CD1c-positive myeloid dendritic cell (primary cell): ENCODE measurements around the gene VTI1A.
"Not testable (repeated sequence)": the region's sequence is repeated elsewhere in the genome, so short reads cannot be mapped to it uniquely, and the experiment has no call there.

Source experiments
- DNase-seq: peaks from one replicate; pipeline ENCODE4 v3.0.0-alpha.2; 2016; ENCODE audit errors: extremely low spot score

The VTI1A gene

DNA sequence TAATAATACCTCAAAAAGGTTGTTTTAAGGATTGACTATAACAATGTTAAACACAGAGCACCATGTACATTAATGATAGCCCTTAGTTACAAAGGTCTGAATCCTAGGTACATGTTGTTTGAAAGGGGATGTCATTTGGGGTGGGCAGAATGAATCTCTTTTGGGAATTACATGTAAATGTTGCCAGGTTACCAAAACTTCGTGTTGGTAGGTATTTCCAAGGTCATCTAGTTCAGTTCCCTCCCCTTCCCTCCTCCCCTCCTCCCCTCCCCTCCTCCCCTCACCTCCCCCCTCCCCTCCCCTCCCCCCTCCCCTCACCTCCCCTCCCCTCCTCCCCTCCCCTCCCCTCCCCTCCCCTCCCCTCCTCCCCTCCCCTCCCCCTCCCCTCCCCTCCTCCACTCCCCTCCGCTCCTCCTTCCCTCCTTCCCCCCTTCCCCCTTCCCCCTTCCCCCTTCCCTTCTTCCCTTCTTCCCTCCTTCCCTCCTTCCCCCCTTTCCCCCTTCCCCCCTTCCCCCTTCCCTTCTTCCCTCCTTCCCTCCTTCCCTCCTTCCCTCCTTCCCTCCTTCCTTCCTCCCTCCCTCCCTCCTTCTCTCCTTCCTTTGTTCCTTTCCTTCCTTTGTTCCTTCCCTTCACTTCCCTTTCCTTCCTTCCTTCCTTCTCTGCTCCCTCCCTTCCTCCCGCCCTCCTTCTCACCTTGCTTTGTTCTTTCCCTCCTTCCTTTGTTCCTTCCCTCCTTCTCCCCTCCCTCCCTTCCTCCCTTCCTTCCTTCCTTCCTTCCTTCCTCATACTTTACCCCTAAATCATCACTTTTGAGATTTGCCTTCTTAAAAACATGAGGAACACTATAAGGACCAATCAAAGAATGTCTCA is 8.1 kb downstream of the VTI1A start:
- no peak for DNase-seq

DNA sequence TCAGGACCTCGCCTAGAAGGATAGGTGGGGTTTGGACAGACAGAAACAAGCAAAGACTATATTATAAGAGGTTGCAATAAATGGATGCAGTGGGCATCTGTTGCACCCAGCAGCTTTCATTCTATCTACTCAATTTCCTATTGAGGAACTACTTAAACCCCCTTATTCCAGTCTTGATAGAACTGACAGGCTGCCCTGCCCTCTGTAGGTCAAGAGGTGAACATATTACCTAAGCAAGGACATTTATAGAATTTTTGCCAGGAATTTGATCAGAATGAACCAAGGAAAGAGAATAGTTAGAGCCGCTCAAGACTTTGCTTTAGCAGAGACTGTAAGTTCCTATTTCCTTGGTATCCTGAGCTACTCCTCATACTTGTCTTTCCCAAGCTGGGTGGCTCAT is 9.5 kb downstream of the VTI1A start:
- DNase-seq: peak; percentile 5

DNA sequence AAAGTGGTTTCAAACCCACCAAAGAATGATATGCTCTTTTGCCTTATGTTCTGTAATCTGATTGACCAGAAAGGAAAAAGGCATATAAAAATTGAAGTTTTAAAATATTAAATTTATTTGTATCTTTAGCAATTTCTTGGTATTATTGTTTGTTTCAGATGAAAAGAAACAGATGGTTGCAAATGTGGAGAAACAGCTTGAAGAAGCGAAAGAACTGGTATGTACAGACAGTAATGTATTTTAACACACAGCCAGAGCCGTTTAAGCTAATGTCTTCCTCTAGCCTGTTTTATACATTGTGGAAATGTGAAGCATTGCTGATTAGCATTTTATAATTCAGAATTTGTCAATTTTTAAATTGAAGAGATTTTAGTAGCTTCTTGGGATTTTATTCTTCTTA is 13.4 kb downstream of the VTI1A start:
- DNase-seq: no peak

DNA sequence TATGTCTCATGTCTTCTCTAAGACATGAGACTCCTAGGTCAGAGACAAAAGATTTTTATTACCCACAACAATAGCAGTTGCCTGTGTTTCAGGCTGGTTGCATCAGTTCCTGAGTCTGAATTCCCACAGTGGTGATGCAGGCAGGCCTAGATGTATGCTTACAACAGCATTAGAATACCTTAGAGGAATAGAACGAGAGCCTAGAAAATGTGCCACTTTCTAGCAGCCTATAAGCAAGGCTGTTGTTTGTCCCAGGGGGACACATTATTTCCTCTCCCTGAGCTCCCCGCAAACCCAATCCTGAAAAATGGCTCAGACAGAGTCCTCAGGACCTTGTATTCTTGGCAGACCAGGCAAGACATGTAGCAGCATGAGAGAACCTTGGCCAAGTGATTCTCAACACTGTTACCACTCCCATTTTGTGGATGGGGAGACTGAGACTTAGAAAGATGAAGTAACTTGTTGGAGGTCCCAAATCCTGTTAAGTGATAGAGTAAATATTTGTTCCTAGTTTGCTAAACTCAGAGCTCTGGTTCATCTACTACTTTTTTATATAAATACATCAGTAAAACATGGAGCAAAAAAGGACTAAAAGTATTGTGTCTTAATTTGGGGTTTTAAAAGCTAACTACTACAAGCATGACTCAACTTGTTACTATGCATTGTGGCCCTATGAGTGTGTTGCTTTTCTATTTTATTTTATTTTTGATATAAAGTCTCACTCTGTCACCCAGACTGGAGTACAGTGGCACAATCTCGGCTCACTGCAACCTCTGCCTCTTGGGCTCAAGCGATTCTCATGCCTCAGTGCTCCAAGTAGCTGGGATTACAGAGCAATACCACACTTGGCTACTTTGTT is 14.2 kb downstream of the VTI1A start:
- no peak for DNase-seq

DNA sequence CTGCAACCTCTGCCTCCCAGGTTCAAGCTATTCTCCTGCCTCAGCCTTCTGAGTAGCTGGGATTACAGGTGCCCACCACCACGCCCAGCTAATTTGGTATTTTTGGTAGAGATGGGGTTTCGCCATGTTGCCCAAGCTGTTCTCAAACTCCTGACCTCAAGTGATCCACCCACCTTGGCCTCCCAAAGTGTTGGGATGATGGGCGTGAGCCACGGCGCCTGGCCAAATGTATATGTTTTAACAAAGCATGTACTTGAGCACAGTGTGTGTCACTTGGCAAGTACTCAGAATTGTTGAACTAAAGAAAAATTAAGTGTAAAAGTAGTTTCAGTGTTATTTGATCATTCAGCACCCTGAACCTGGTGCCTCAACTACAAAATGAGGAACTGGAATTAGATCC is 17.1 kb downstream of the VTI1A start:
- not testable (repeated sequence) for DNase-seq

DNA sequence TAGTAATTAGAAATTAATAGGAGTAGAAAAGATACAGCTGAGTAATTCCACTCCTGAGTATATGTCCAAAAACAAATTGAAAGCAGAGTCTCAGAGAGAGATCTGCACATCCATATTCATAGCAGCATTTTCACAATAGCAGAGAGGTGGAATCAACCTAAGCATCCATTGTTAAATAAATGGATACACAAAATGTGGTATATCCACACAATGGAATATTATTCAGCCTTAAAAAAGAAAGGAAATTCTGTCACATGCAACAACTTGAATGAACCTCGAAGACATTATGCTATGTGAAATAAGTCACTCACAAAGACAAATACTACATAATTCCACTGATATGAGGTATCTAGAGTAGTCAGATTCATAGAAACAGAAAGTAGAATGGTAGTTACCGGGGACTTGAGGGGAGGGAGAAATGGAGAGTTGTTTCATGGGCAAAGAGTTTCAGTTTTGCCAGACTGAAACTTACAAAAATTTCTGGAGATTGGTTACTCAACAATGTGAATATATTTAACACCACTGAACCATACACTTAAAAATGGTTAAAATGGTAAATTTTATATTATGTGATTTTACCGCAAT is 18.4 kb downstream of the VTI1A start:
- DNase-seq: no peak

DNA sequence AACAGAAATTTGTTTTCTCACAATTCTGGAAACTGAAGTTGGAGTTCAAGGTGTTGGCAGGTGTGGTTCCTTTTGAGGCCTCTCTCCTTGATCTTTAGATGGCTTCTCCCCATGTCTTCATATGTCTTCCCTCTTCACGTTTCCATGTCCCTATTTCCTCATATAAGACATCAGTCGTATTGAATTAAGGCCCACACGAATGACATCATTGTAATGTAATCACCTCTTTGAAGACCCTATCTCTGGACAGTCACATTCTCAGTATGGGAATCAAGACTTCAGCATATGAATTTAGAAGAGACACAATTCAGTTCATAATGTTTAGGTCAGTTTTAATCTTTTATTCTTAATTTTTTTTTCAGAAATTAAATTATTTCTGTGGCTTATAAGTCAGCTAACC is 19.8 kb downstream of the VTI1A start:
- DNase-seq: no peak

DNA sequence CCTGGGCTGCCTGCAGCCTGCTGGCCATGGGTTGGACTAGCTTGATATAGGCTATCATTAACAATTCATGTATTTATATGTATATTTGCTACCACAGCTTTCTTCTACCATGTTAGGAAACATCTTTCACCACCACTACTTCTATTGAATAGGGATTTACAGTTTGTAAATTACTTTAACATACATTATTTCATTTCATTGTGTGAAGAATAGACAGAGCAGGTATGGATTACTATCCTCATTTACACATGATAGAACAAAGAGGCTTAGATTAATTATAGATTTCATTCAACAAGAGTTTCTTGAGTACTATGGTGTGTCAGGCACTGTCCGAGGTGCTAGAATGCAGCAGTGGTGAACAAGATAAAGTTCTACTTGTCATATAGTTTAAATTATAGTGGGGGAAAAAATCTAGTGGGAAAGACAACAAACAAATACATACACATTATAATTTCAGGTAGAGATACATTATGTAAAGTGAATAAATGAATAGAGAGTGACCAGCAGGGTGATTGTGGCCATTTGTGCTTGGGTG is 20.6 kb downstream of the VTI1A start:
- no peak for DNase-seq

DNA sequence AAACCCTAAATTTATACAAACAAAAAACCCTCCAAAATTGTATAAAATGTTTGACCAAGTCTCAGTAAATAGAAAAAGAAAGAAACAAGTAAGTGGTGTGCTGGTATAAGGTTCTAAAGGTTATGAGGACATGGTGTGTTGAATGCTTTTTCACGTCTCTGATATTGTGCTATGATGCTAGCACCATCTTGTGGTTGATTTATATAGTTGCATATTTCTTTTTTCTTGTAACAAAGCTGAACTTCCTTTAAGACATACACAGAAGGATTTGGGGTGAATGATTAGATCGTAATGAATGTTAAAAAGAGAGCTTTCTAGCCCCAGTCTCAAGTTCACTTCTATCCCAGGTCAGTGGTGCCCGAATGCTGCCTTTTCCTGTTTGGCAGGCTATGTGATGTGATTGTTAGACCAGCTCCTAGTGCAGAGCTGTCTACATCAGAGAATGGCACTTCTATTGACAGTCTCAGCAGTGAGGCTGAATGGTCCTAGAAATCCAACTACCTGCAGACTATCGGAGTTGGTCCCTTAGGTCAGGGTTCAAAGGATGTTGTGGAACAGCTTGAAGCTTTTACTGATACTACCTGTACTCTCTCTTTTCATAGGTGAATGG is 25.0 kb downstream of the VTI1A start:
- peak; percentile 49 for DNase-seq

DNA sequence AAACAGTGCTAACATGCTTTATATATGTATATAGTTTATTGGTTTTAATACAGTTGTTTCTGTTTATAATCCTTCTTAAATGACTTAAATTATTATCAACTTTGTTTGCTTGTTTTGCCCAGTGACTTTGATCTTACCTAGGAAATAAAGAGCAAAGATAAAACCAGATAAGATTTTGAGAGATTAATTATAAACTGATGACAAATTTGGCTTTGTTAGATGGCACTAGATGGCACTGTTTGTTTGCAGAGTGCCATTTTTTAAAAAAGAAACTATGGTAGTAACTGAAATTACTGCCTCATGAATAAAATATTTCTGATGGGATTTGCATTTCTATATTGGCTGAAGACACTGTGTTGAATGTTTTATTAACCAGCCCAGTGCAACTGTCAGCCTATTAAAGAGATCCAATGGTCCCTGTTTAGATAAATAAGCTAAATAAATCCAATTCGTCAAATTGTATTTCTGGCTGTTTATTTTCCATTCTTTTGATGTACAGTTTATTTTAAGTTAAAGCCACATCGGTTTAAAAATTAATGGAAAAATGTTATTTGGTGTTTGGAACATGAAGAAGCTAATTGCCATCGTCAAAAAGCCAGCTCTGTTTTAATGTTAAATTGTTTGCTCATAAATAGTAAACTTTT is 28.7 kb downstream of the VTI1A start:
- DNase-seq: no peak

DNA sequence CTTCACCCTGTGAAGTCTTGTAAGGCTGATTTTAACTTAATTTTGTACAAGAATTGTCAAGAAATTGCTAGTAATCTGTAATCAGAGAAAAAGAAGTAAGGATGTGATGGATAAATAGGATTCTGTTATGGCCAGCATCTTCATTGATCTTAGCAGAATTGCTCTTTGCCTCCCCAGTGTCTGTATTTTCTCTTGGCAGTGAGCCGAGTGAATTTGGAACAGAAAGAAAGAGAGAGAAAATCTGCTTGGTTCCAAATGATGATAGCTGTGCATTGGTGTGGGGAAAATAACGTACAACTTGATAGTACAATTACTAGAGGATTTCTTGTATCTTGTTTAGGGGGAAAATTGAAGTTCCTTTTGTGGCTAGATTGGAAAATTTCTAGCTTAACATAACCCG is 34.6 kb downstream of the VTI1A start:
- no peak for DNase-seq

DNA sequence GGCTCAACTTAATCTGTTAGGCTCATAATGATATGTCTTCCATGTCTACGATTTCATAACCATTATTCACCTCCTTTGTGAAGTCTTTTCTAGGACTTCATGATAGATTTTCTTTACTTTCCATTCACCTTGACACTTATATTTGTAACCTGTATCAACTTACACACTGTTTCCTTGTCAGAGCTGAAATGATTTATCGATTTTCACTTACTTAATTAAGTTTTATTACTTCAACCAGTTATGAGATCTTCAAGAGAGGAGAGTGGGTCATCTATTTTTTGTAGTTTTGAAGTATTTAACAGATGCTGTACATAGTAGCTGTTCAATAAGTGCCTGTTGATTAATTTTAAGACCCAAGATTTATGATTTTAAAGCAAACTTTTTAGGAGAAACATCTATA is 37.4 kb downstream of the VTI1A start:
- no peak for DNase-seq

DNA sequence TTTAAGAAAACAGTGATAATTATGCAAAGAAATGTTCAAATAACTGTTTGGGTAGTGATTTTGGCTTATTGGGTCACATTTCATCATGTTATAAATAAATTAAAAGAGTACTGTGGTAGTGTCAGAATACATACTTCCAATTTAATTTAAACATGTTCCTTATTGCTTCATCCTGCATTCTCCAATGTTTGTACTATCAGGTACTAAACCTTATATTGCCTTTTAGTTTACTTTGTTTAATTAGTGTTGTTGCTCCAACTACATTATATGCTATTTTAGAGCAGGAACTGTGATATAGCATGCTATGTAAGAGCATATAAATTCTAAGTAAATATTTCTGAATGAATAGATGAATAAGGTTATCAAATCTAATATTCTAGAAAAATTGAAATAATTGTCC is 40.9 kb downstream of the VTI1A start:
- DNase-seq: no peak

DNA sequence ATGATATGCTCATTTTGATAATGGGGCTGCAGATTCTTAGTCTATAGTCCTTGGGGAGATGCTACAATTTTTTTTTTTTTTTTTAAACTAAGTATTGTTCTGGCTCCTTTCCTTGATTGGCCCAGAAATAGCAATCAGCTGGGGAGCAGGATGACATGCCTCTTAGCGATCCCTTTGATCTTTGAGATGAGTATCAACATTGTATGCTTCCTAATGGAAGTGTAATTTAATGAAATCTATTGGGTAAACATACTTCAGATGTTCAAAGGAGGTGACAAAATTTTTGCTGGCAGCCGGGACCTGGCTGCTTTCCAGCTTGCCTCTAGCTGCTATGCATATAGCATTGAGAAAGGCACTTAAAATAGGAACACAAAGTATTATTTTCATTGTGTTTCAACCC is 43.5 kb downstream of the VTI1A start:
- DNase-seq: no peak

DNA sequence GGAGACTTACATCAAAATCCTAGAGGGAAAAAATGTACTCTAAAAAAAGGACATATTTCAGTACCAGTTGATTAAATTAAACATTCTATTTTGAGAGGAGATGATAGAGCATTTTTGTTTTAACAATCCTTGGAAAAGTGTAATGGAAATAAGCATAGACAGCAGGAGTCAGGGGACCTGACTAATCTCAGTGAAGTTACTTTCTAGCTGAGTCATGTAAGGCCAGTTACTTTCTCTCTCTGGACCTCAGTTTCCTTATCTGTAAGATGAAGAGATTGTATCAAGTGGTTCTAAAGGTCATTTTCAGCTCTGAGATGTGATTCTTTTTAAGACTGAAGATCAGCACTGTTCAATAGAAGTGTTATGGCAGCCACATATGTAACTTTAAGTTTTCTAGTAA is 44.1 kb downstream of the VTI1A start:
- no peak for DNase-seq

DNA sequence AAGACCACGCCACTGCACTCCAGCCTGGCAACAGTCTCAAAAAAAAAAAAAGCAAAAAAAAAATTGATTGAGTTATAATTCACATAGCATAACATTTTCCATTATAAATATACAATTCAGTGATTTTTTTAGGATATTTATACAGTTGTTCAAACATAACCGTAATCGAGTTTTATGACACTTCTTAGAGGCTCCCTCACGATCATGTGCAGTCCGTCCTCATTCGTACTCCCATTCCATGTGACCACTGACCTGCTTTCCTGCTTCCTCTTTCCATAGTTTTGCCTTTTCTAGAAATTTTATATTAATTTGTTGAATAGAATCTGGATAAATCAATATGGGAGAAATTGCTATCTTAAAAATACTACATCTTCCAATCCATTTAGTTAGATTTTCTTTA is 45.7 kb downstream of the VTI1A start:
- no peak for DNase-seq

DNA sequence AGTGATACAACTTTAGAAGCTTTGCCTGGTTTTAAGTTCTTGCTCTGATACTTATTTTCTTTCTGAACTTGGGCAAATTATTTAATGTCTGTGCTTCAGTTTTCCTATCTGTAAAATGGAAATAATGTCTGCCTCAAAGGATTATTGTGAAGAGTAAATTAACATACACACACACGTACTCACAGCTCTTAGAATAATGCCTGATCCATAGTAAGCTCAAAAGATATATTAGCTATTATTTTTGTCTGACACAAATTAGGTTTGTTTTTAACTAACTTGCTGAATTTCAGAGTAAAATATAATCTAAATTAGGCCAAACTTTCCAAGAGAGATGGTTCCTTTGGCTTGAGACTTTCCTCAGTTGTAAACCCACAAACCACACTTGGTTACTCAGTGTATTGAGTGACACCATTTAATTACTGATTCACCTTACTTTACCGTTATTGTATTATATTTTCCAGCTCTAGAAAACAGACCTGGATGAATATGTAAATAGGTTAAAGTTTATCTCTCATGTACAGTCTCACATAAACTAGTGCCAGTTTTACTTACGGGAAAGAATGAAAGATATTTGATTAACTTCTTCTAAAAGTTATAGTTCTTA is 50.4 kb downstream of the VTI1A start:
- no peak for DNase-seq

DNA sequence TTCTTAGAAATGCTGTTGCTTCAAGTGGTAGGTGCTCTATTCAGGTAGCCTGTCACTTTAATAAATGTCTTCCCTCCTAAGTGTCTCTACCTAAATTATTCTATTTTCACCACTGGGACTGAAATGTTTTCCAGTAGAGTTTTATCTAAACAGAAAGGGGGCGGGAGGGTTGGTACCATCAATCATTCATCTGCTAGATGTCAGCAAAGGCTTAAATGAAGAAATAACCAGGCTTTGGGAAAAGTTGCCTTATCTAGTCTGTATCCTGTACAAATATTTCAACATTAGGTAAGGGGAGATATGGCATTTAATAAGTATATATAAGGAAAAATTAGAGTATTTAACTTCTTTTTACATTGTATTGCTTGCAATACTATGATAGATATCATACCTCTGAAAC is 51.8 kb downstream of the VTI1A start:
- no peak for DNase-seq

DNA sequence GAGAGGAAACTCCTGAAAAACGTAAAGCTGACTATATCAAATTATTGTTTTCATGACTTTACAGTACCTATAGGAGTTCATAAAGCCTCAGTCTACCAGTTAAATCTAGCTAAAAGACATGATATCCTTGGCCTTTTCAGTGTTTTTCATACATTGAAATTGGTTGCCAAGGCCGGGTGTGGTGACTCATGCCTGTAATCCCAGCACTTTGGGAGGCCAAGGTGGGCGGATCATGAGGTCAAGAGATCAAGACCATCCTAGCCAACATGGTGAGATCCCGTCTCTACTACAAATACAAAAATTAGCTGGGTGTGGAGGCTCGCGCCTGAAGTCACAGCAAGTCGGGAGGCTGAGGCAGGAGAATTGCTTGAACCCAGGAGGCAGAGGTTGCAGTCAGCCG is 53.0 kb downstream of the VTI1A start:
- not testable (repeated sequence) for DNase-seq

DNA sequence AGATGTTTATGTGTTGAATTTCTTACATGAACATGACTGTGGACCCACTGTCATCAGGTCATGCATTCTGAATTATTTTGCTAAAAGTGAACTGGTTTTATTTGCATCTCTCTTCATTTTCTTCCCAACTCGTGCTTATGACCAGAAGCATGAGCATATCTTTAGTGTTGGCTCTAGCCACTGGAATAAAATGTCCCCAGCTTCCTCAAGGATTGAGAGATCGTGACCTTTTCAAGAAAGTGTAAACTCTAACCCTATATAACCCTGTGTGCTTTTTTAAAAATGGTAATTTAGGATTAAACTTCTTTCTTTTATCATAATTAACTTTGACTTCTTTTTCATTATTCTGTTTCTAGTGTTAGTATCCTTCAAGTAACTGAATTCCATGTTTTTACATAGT is 55.5 kb downstream of the VTI1A start:
- no peak for DNase-seq

DNA sequence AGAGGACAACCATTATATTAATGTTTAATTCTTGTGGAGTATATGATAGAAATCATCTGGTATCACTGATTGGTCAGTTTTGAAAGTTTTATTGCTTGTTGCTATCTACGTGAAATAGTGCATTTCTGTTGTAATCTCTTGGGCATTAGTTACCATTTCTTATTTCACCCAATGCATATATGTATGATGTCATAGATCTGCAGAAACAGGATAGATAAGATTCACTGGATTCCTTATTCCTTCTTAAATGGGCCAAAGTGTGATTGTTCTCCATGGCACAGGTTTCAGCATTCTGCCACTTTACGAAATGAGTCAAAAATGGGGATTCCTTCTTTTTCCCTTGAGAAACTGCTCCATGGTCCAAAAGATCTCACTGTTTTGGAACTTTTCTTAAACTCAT is 56.6 kb downstream of the VTI1A start:
- no peak for DNase-seq
